Effector memory CD4-positive, alpha-beta T cell (primary cell): ENCODE measurements around the gene CCDC28A.
"Not testable (repeated sequence)": the region's sequence is repeated elsewhere in the genome, so short reads cannot be mapped to it uniquely, and the experiment has no call there.

Experiments
- DNase-seq, 3 donors: peaks; one replicate each; pipeline ENCODE4 v3.0.0-alpha.2; 2020
- H3K27ac ChIP-seq: 2 replicates; pipeline ENCODE4 v1.7.0; 2013; ENCODE audit warnings: mild to moderate bottlenecking, low read length, moderate library complexity; ENCODE audit not compliant: insufficient read depth, poor library complexity, severe bottlenecking
- H3K27me3 ChIP-seq: replicated peaks from 2 replicates; pipeline ENCODE4 v1.7.0; 2013; ENCODE audit warnings: mild to moderate bottlenecking, low read length; ENCODE audit not compliant: insufficient read depth, control insufficient read depth, poor library complexity, severe bottlenecking
- H3K36me3 ChIP-seq: 2 replicates; pipeline ENCODE4 v1.7.0; 2013; ENCODE audit warnings: mild to moderate bottlenecking, low read length, moderate library complexity; ENCODE audit not compliant: control insufficient read depth, insufficient read depth
- H3K4me1 ChIP-seq: 2 replicates; pipeline ENCODE4 v1.7.0; 2013; ENCODE audit warnings: low read length, mild to moderate bottlenecking; ENCODE audit not compliant: control insufficient read depth, insufficient read depth, poor library complexity, severe bottlenecking
- H3K4me3 ChIP-seq: 2 replicates; pipeline ENCODE4 v1.7.0; 2013; ENCODE audit warnings: low read length, low read depth, mild to moderate bottlenecking; ENCODE audit not compliant: insufficient read depth, poor library complexity, severe bottlenecking
- H3K9me3 ChIP-seq: 2 replicates; pipeline ENCODE4 v1.7.0; 2013; ENCODE audit warnings: mild to moderate bottlenecking, low read length, moderate library complexity; ENCODE audit not compliant: control insufficient read depth
- total RNA-seq, 3 donors: gene quantifications; one replicate each; lab custom pipeline; 2026; lab: John Stamatoyannopoulos, UW

The CCDC28A gene
- 10.1 to 15.5 (median 13.8) reads per million in 3 donors for total RNA-seq

DNA sequence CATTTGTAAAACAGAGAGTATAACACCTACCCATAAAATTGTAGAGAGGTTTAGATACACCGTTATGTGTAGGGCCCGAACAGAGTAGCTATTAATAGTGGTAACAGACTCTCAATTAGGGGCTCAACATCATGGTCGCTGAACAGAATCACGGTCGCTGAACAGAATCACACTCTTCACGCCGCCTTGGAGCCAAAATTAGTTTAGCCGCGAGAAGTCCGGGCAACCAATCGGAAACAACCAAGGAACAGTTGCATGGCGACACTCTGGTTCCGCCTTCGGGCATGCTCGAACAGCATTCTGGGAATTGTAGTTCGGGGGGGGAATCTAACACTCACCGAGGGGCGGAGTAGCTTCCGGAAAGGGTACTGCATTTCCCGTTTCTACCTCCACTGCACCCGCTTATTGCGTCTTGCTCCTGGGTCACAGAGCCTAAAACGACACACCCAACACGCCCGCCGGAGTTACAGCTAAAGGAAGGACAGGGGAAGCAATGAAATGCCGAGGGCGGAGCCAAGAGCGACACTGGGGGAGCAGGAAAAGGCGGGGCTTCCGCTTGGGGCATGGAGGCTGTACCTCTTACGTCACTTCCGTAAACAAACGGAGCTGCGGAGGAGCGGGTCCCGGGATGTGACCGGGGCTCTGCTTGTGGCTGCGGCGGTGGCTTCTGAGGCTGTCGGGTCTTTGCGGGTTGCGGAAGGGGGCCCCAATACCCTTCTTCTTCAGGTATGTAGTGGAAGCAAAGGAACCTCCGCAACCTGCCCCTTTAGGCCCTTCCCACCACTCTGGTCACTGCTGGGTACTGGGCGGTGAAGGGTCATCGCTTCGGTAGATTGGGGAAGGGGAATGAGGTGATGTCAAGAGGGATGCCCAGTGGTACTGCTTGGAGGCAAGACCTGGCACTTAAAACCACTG is at the start of gene CCDC28A:
CCDC28A (plus strand) TSS at position 593 of the 915 bp plus-strand sequence. CDS start 2,352 bp downstream, outside the sequence.
- H3K36me3 ChIP-seq, result peaks cover 13% of the 10 kb centered on the region
- H3K9me3 ChIP-seq, result no peaks in the 10 kb centered on the region
- H3K4me1 ChIP-seq, result peaks cover 8% of the 10 kb centered on the region
- peak within 1 kb of the TSS; percentile 96 for H3K27ac ChIP-seq
- H3K4me3 ChIP-seq, result peak within 1 kb of the TSS; percentile 80
- H3K27me3 ChIP-seq, result no peaks in the 10 kb centered on the region
- DNase-seq, result peak; percentile 85 to 91 (median 90)

DNA sequence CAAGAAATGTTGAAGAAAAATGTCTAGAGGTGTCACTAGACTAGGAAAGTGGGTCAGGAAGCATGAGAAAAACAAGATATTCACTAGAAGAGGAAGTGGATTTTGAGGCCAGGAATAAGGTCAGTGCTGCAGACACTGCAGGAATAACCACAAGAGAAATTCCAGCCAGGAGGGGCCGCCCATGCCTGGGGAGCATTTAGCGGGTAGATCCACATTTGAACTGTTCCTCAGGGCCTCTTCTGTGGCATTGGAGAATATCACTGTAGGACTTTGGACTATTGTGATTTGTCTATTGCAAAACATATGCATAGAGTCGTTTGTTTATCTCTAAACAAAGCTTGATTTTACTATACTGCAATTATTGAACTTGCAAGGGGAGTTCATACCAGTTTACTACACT is 49.6 kb upstream of the CCDC28A start:
- Histone ChIP-seq H3K27me3 (no peaks in the 10 kb centered on the region), H3K36me3 (no peaks in the 10 kb centered on the region), H3K4me3 (no peak overlapping the region), H3K27ac (no peak overlapping the region), H3K4me1 (no peaks in the 10 kb centered on the region), H3K9me3 (no peaks in the 10 kb centered on the region)
- DNase-seq, result no peak

DNA sequence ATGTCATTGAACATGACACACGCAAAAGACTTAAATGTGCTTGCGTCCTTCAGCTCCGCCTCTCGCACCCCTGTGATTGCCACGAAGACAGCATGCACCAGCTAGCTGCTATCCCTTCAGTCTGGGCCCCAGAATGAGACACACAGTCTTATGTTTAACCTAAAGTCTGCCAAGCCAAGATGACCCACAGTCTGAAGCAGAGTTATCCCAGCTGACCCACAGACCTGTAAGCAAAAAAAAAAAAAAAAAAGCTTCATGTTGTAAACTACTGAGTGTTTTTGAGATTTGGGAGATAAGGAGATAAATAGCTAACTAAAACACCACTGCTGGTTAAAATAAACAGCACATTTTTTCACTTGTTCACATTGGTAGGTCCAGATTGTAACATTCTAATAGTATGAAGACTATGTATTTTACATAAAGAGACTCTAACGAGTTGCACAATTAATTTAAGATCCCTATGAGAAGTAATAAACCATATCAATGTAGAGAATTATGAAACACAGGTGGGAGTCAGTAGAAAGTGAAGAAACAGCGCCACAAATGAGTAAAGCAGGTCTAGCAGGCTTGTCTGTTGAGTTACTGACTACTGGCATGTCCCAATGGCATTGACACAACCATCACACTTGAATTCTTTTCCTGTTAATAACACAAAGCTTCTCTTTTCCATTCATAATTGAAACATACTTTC is 47.4 kb upstream of the CCDC28A start:
- no peaks in the 10 kb centered on the region for H3K9me3 ChIP-seq
- H3K36me3 ChIP-seq, result no peaks in the 10 kb centered on the region
- H3K27me3 ChIP-seq, result no peaks in the 10 kb centered on the region
- no peaks in the 10 kb centered on the region for H3K4me1 ChIP-seq
- H3K4me3 ChIP-seq, result no peak overlapping the region
- DNase-seq, result no peak
- no peak overlapping the region for H3K27ac ChIP-seq

DNA sequence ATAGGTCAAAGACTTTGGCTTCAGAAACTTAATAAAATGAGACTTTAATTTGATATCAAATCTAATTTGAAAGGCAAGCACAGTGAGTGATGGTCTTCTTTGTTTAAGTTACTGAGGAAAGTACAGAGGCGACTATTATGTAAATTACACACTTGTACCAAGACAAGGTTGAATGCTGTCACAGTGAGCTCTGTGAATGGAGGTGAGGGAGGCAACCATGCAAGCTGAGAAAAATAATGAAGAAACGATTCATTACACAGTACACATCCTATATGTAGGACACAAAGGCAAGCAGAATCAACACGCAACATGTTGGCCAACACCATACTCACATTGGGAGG is 46.8 kb upstream of the CCDC28A start:
- H3K4me3 ChIP-seq, result no peak overlapping the region
- no peak overlapping the region for H3K27ac ChIP-seq
- H3K36me3 ChIP-seq, result no peaks in the 10 kb centered on the region
- H3K4me1 ChIP-seq, result no peaks in the 10 kb centered on the region
- no peaks in the 10 kb centered on the region for H3K27me3 ChIP-seq
- DNase-seq, result no peak
- H3K9me3 ChIP-seq, result no peaks in the 10 kb centered on the region

DNA sequence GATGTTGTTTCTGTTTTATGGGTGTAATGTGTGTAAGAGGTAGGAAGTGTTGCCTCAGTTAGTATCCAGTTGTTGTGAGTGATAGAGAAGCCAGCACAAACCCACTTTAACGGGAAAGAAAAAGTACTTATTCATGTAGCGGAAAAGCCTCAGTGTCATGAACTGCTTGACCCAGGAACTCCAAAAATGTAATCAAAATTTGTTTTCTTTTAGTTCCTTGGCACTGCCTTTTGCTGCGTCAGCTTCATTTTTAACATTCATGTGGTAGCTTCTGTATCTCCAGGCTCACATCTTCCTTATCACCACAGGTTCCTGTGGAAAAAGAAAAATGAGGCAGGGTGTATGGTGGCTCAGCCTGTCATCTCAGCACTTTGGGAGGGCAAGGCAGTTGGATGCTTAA is 46.4 kb upstream of the CCDC28A start:
- DNase-seq, result no peak
- H3K9me3 ChIP-seq, result no peaks in the 10 kb centered on the region

DNA sequence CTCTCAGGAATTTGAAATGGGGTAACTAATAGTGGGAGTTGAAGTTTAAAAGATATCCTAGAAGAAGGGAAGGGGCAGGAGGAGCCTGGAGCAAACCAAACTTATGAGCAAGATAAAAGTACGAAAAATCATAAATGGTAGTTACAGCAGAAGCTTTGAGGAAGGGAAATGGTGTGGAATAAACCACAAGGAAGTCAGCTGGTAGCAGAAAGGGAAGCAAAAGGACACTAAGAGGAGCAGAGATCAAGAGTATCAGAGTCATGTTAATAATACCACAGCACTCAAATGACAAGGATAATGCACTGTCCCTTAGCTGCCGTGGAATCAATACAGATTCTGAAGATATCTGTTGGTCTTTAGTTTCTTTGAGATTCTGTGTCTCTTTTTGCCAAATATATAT is 44.9 kb upstream of the CCDC28A start:
- no peaks in the 10 kb centered on the region for H3K27me3 ChIP-seq
- H3K4me3 ChIP-seq, result no peak overlapping the region
- H3K36me3 ChIP-seq, result no peaks in the 10 kb centered on the region
- no peaks in the 10 kb centered on the region for H3K4me1 ChIP-seq
- H3K9me3 ChIP-seq, result no peaks in the 10 kb centered on the region
- DNase-seq, result no peak
- H3K27ac ChIP-seq, result no peak overlapping the region

More for the DNA sequence above, 46.4 kb upstream of the CCDC28A start:
- Histone ChIP-seq H3K4me3 (no peak overlapping the region), H3K27me3 (no peaks in the 10 kb centered on the region), H3K27ac (no peak overlapping the region), H3K4me1 (no peaks in the 10 kb centered on the region), H3K36me3 (no peaks in the 10 kb centered on the region)

DNA sequence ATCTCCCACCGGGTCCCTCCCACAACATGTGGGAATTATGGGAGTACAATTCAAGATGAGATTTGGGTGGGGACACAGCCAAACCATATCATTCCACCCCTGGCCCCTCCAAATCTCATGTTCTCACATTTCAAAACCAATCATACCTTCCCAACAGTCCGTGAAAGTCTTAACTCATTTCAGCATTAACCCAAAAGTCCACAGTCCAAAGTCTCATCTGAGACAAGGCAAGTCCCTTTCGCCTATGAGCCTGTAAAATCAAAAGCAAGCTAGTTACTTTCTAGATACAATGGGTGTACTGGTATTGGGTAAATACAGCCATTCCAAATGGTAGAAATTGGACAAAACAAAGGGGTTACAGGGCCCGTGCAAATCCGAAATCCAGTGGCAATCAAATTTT is 43.5 kb upstream of the CCDC28A start:
- H3K27me3 ChIP-seq, H3K4me3 ChIP-seq, H3K4me1 ChIP-seq, H3K36me3 ChIP-seq, DNase-seq, H3K9me3 ChIP-seq, H3K27ac ChIP-seq: not testable (repeated sequence)

DNA sequence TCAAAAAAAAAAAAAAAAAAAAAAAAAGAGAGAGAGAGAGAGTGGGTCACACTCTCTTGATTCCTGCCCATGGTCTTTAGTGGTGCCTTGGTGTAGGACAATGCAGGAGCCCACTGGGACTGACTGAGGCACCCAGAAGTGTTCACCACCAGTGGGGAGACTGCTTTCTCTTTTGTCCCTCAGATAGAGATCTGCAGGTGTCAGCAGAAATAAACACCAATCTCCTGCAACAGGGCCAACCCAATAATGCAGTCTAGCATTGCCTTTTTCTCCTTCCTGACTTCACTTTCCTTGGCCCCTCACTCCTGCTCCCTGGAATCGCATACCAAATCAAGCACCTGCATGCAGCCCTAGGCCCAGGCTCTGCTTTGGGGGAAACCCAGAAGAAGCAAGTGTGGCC is 39.0 kb upstream of the CCDC28A start:
- no peaks in the 10 kb centered on the region for H3K4me1 ChIP-seq
- no peaks in the 10 kb centered on the region for H3K36me3 ChIP-seq
- no peak overlapping the region for H3K27ac ChIP-seq
- no peak for DNase-seq
- no peaks in the 10 kb centered on the region for H3K9me3 ChIP-seq
- no peaks in the 10 kb centered on the region for H3K27me3 ChIP-seq
- no peak overlapping the region for H3K4me3 ChIP-seq

DNA sequence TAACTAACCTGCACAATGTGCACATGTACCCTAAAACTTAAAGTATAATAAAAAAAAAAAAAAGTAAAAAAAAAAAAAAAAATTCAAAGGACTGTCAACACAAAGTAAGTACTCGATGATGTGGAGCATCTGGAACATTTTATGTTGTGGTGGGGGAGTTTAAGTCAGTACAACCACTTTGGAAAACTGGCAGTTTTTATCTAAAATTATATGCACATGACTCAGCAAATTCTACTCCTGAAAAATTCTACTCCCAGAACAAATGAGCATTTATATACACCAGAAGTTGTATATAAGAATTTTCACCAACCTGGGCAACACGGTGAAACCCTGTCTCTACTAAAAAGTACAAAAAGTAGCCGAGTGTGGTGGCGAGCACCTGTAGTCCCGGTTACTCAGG is 36.9 kb upstream of the CCDC28A start:
- no peak overlapping the region for H3K27ac ChIP-seq
- H3K36me3 ChIP-seq, result no peaks in the 10 kb centered on the region
- no peaks in the 10 kb centered on the region for H3K27me3 ChIP-seq
- H3K9me3 ChIP-seq, result no peaks in the 10 kb centered on the region
- DNase-seq, result no peak
- H3K4me1 ChIP-seq, result no peaks in the 10 kb centered on the region
- no peak overlapping the region for H3K4me3 ChIP-seq

DNA sequence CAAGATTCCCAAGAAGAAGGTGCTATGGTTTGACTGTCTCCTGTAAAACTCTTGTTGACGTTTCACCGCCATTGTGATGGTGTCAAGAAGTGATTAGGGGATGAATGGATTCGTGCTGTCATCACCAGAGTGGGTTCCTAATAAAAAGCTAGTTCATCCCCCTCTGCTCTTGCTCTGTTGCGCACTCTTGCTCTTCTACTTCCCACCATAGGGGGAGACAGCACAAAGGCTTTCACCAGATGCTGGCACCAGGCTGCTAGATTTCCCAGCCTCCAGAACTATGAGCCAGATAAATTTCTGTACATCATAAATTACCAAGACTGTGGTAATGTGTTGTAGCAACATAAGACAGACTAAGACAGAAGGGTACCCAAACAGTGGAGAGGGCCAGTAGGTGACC is 21.6 kb upstream of the CCDC28A start:
- H3K4me1 ChIP-seq, result no peaks in the 10 kb centered on the region

More for the DNA sequence above, 21.6 kb upstream of the CCDC28A start:
- Histone ChIP-seq H3K4me3 (no peak overlapping the region), H3K9me3 (no peaks in the 10 kb centered on the region), H3K36me3 (no peaks in the 10 kb centered on the region), H3K27ac (no peak overlapping the region), H3K27me3 (no peaks in the 10 kb centered on the region)
- DNase-seq, result no peak
